ENCODE results near the gene PRKCH.
A peak's percentile ranks its signal among the peaks of the same experiment; 100 is the strongest.

PRKCH gene

DNA sequence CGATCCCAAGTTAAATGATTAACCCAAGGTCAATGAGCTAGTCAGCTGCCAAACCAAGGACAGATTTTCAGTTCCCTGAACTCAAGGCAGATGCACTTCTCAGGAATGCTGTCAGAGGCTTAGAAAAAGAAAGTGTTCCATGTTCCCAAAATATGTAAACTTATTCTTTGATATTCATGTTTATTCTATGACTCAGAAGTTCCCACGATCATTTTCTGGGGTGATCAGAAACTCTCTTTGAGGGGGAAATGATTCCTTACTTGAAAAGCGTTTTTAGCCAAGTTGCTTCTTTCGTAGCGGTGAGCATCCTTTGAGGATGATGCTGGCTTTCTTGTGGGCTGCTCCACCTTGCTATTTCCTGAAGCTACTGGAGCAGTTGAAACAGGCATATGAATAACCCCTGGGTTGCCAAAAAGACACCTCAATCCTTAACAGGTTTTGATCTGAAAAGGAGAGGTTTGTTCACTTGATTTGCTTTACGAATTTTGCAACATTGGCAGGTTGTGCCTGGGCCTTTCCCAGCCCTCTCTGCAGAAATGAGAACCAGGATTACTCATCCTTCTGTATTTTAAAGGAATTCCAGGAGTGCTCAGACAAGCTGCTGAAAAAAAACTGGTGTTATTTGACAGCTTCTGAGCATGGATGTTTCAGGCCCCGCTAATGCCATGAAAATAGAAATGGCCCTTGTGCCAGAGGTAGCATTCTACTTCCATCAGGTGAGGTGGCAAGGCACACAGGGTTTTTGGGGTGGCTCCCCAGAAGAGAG is 252.6 kb downstream of the PRKCH start:
- DNase-seq = peak; percentile 56

DNA sequence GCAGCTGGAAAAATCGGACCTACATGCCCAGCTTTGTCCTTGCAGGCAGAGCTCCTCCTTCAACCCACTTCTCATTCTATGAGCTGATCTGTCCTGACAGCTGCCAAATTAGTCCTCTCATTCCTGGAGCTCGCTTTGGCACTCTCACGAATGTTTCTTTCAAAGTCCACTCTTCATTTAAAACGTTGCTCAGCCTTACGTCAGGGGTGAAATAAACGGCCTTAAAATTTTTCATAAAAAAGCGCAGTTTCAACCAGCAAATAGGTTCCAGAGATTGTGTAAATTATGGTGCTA is 253.1 kb downstream of the PRKCH start:
- no peak for DNase-seq

DNA sequence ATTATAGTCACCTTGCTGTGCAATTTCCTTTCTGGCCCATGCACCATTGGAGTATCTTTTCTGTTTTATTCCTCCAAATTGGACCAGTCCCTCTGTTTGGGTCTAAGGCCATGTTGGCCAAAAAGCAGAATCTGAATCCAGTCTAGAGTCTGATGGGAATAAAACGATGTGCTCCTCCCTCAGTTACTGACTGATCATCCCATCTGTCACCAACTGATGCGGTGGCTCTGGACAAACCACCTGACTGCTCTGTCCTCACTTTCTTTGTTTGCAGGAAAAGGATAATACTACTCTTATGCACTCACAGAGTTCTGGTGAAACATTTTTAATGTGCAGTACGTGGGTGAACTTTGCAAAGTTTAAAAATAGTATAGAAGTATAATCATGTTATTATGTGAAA is 253.7 kb downstream of the PRKCH start:
- DNase-seq = no peak

GRCh38 chr14:61575551-61576150 is 254.3 kb downstream of the PRKCH start:
- no peak for DNase-seq

DNA sequence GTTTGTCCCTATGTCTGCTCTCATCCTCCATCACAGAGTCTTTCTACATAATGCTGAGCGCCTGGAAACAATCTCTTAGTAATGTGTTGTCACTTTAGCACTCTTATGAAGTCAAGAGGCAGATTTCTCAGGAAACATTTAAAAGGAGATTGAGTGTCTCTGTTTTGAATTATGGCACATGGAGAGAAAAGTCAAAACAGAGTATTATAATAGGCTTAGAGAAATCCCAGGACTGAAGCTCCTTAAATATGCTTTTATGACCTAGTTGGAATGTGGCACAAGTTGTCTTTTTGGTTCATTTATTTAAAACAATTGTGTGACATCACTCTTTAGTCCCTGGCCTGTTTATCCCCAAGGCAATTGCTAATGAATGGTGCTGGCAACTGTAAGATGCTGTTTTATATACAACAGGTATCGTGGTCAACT is 256.1 kb downstream of the PRKCH start:
- DNase-seq = no peak

DNA sequence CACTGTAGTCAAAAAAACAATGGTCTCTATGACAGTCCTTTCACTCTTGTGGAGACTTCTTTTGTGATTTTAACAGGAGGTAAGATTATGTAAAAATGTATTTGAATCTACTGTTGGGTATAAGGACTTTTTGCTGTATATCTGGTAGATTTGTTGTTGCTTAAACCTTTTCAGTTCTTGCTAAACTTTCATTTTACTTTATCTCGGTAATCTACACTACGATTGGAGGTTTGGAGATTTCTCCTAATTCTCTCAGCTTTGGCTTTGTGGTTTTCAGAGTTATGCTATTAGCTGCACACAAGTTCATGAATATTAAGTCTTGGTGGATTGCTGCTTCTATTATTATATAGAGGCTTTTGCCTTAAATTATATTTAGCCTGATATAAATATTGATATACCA is 257.4 kb downstream of the PRKCH start:
- DNase-seq = no peak

- DNase-seq = no peak
Measured at GRCh38 chr14:61581340-61581739, 260.0 kb downstream of the PRKCH start.

DNA sequence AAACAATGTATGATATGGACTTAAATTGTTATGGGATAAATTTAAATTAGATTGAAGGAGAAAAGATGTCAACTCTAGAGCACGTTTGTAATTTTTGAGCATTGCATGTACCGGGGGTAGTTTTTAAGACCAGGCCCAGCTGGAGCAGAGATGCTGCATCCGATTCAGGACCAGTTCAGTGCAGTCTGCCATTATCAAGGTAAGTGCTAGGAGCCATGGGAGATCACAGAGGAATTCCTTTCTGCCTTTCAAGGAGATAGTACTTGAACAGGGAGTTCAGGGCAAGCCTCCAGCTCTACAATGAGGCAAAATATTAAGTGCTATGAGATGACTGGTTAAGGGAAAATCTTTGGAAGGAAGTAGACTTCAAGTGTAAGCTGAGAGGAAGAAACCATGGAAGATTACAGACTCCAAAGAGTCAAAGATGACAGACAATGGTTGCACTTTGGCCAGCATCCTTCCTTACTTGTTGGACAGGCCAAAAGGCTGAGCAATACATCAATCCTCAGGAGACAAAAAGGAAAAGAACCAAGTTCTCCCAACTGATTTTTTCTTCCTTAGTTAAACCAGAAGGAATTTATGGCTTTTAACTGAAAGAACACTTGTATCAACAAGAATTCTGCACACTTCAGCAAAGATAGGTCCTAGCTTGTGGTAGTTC is 260.7 kb downstream of the PRKCH start:
- DNase-seq = no peak

- no peak for DNase-seq
Measured at GRCh38 chr14:61582815-61583214, 261.4 kb downstream of the PRKCH start.

DNA sequence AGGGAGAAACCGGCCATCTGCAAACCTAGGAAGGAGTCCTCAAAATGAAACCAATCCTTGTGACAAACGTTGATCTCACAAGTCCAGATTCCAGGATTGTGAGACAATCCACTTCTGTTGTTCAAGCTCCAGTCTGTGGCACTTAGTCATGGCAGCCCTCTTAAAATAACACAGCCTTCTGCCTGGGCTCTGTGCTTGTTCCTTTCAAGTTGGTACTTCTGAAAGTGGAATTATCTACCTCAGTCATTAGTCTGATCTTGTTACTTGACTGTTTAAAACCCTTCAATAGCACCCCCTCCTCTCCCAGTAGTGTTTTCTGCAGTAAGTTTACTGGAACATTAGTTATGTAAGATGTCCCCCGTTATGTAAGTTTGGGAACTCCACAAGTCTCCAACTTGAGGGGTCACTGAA is 263.0 kb downstream of the PRKCH start:
- peak; percentile 92 for DNase-seq

DNA sequence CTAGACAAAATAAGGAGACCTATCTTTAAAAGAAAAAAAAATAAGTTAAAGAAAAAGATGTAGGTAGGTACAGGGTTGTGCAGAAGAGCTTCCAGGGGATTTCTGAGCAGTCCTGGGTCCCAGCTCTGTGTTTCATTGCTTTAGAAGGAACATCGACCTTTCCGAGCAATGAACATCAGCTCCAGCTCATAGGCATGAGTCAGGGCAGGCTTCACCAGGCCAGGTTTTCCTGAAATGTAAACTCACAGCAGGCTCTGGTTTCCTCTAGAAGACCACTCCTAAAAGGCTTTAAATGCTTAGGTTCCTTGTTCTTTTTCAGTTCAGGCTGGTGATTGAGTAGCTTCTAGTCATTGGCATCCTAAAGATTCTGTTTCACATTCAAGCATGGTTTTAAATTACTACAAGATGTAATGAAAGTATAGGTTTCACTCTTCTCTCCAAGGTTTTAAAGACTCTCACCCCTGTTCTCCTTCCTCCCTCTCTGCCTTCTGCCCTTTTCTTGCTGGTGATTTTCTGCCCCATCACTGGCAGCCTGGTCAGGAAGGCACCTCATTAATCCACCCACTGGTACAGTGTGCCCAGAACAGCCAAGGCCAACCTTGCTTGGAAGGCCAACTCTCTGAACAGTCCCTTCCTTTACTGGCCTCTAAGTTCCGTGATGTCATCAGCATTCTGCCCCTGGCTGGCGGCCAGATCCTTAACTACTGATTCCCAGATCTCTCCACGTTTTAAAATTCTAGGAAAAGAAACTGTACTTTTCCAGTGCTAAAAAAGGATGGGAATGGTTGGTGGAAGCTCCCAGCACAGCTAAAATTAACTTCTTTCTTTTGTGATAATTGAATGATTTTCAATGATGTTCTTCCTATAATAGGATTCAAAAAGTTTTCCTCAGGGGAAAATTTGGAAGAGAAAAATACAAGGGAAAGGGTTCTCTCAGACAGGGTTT is 264.5 kb downstream of the PRKCH start:
- peak; percentile 69 for DNase-seq

DNA sequence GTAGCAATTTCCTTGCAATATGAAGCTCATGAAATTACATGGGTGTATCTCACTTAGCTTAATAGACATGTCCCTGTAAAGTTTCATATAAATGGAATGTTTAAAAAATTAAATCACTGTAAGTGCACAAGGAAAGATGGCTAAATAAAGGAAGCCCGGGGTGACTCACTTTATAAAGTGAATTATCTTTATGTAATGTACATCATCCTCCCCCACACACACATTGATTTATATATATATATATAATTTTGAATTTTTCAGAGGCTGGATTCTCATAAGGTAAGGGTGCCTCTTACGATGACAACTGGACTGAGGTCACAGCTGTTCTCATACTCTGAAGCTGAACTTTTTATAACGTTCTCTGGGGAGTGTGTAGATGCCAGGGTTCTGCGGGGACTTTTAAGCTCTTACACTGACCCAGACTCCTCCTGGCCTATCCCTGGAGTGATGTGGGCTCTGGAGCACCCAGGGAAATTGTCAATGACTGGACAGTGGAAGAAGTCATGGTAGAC is 265.2 kb downstream of the PRKCH start:
- no peak for DNase-seq

DNA sequence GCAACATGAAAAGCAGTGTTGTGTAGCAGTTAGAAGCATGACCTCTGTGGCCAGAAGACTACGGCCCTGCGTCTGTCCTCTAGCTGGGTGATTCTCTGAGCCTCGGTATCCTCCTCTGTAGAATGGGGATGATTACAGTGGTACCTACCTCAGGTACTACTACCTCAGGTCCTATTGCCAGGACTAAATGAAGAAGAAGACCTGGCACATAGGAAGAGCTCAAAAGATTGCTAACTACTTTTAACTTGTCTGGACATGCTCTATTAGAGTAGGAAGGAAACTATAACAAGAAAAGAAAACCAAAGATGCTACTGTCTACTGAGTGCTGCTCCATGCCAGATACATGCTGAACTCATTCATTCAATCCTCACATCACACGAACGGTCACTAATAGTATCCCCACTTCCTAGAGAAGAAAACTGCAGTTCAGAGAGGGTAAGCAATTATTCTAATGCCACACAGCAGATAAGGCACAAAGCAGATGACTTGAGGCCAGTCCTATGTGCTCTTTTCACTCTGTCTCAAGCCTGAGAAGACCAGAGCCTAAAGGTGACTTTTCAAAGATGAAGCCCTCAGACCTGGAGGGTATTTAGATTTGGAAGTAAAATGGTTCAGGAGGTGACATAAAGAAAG is 265.8 kb downstream of the PRKCH start:
- no peak for DNase-seq

- DNase-seq = no peak
Measured at GRCh38 chr14:61588419-61588901, 267.1 kb downstream of the PRKCH start.

DNA sequence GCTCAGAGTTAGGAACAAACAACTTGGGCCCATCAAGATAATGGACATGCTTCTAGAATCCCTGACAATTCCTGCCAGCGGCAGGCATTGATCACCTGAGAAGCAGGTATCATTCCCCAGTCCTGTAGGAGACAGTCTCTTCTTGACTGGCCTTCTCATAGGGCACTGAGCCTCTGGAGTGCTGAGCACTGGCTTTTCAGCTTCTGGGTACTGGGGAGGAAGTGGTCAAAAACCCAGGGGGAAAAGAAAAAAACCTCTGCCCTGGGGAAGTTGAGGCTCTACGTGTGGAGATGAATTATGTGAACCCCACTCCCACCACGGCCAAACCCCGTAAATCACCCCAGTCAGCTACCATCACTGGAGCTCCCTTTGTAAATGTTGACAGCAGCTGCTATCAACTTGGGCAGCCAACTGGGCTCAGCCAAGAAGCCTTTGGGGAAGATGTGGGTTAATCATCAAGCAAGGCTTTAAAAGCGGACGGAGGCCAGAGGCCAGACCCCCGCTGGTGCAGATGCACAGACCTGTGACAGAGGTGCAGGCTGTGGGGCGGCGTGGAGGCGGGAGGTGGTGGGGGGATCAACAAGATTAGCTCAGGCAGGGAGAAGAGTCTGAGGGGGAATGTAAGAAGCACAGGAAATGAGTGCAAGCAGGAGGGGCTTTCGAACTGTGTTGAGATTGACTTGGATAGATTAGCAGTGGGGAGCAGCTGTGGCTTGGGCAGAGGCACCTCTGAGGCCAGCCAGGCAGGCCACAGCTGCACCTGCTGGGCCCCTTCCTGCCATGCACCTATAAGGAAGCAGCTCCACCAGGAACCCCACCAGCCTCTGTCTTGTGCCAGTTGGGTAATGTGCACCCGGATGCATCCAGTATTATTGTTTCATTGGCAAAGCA is 268.6 kb downstream of the PRKCH start:
- no peak for DNase-seq

- DNase-seq = peak; percentile 87
Measured at GRCh38 chr14:61591862-61592261, 270.5 kb downstream of the PRKCH start.

GRCh38 chr14:61593330-61593729 is 272.0 kb downstream of the PRKCH start:
- DNase-seq = no peak

DNA sequence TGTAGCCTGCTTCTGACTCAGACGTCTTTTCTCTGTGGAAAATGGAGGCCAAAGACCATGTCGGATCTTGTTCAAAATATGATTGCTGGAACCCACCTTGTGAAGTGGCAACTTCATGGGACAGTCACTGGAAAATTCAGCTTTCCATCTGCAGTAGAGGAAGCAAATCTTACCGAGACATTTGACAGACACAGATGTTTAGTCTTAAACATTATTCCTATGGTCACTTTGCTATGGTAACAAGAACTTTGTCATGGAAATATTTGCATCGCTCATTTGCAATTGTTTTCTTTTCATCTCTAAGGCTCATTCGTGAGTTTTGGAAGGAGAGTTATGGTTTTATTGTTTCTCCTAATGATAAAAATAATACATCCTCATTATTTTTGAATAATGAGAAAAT is 275.6 kb downstream of the PRKCH start:
- DNase-seq = no peak

- DNase-seq = peak; percentile 70
Measured at GRCh38 chr14:61598980-61599379, 277.6 kb downstream of the PRKCH start.

GRCh38 chr14:61599942-61600341 is 278.6 kb downstream of the PRKCH start:
- no peak for DNase-seq
